GM18907 (cell line): ENCODE results near the gene PPP1R3G.

Source experiments
- ATAC-seq: cut with Tn5 transposase; IDR thresholded peaks from one replicate; pipeline ENCODE4 v1.9.1; 2021; ENCODE audit warnings: mild to moderate bottlenecking, moderate library complexity; ENCODE audit not compliant: unreplicated experiment

The PPP1R3G gene

GRCh38 chr6:5071216-5071615 lies 13.9 kb upstream of the PPP1R3G start:
- no peak for ATAC-seq

- no peak for ATAC-seq
These were observed 12.7 kb upstream of the PPP1R3G start for GRCh38 chr6:5072440-5072839.

GRCh38 chr6:5073992-5074391 lies 11.1 kb upstream of the PPP1R3G start:
- no peak for ATAC-seq

- ATAC-seq, result no peak
These were observed 8.2 kb upstream of the PPP1R3G start for GRCh38 chr6:5076931-5077330.

GRCh38 chr6:5078121-5078669 lies 6.9 kb upstream of the PPP1R3G start:
- ATAC-seq, result peak; percentile 63

GRCh38 chr6:5079692-5080091 lies 5.4 kb upstream of the PPP1R3G start:
- no peak for ATAC-seq

GRCh38 chr6:5080574-5080973 lies 4.6 kb upstream of the PPP1R3G start:
- ATAC-seq, result no peak

GRCh38 chr6:5081182-5081581 lies 4.0 kb upstream of the PPP1R3G start:
- no peak for ATAC-seq

GRCh38 chr6:5081955-5082354 lies 3.2 kb upstream of the PPP1R3G start:
- ATAC-seq, result no peak

- ATAC-seq, result no peak
These were observed 2.4 kb upstream of the PPP1R3G start for GRCh38 chr6:5082487-5083306.

- no peak for ATAC-seq
These were observed 1.9 kb upstream of the PPP1R3G start for GRCh38 chr6:5083307-5083583.

- ATAC-seq, result no peak
These were observed 1.3 kb upstream of the PPP1R3G start for GRCh38 chr6:5083813-5084359.

GRCh38 chr6:5084360-5084780 lies 771 bp upstream of the PPP1R3G start:
- peak; percentile 24 for ATAC-seq

- ATAC-seq, result peak; percentile 31
These were observed 630 bp downstream of the PPP1R3G start for GRCh38 chr6:5085648-5086293.

- no peak for ATAC-seq
These were observed 1.3 kb downstream of the PPP1R3G start for GRCh38 chr6:5086294-5086890.

- no peak for ATAC-seq
These were observed 2.2 kb downstream of the PPP1R3G start for GRCh38 chr6:5087389-5087788.

GRCh38 chr6:5088780-5089179 lies 3.6 kb downstream of the PPP1R3G start:
- no peak for ATAC-seq

GRCh38 chr6:5089481-5090438 lies 4.6 kb downstream of the PPP1R3G start:
- no peak for ATAC-seq

GRCh38 chr6:5090603-5091002 lies 5.5 kb downstream of the PPP1R3G start:
- ATAC-seq, result no peak

GRCh38 chr6:5091210-5092069 lies 6.3 kb downstream of the PPP1R3G start:
- ATAC-seq, result no peak
